NB4 (cell line): Measurements from ENCODE around the gene COPB2.
A peak's percentile ranks its signal among the peaks of the same experiment; 100 is the strongest.

Experiments used
- DNase-seq: peaks from one replicate; pipeline ENCODE4 v3.0.0; 2010; ENCODE audit warnings: low read depth
- H3K4me3 ChIP-seq: one replicate; pipeline ENCODE4 v1.5.1; 2011; ENCODE audit warnings: mild to moderate bottlenecking, low read depth, low read length, moderate library complexity
- CTCF ChIP-seq: IDR thresholded peaks from one replicate; pipeline ENCODE4 v1.5.1; 2012; ENCODE audit warnings: low read depth, low read length
- MYC ChIP-seq: IDR thresholded peaks from 2 replicates; pipeline ENCODE4 v1.6.1; 2011; ENCODE audit warnings: low read depth, low read length
- POLR2A ChIP-seq: IDR thresholded peaks from 2 replicates; pipeline ENCODE4 v1.6.1; 2011; ENCODE audit warnings: mild to moderate bottlenecking; ENCODE audit not compliant: insufficient read length; ENCODE audit errors: extremely low read depth
- TF ChIP-seq, protein P1 (sequence below): IDR thresholded peaks from 2 replicates; pipeline ENCODE4 v1.6.1; 2011; ENCODE audit warnings: low read depth, low read length

The COPB2 gene

GRCh38 chr3:139374099-139374498, 15.3 kb downstream of the COPB2 start:
- DNase-seq, result no peak
- TF ChIP-seq CTCF (no peak), POLR2A (no peak), MYC (no peak)
- TF ChIP-seq, protein P1, sequence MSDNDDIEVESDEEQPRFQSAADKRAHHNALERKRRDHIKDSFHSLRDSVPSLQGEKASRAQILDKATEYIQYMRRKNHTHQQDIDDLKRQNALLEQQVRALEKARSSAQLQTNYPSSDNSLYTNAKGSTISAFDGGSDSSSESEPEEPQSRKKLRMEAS, result no peak
- no peak overlapping the region for H3K4me3 ChIP-seq

DNA sequence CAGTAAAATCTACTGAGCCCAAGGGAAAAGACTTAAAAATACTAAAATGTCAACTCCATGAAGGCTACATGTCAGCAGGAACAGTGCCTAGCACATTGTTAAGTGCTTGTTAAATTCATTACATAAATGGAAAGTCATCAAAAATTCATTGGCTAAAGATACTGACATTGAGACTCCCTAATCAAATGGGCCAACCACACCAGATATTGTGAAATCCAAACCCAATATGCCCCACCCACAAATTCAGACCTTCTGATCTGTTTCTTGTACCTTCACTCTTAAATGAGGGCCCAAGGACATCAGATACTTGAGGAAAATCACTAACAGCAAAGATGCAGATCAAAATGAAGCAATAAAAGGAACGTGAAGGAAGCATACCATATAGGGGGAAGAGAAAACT, 24.9 kb downstream of the COPB2 start:
- no peak overlapping the region for H3K4me3 ChIP-seq
- TF ChIP-seq, protein P1, result no peak
- TF ChIP-seq CTCF (no peak), MYC (no peak), POLR2A (no peak)
- no peak for DNase-seq

DNA sequence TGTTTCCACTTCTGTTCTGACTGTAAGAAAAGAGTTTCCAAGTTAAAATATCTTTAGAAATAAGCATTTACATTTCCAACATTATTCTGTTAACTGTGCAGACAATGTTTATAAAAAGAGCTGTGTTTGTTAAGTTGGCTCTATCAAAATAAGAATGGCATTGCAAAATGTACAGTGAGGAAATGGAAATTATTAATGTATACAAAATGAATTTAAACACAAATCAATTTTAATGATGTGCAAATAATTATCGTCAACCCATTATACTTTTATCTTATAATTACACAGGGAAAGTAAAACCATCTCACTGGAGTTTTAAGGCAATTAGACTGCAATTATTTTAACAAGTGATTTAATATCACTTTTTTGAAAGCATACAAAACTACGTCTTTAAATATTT, 28.2 kb downstream of the COPB2 start:
- no peak for DNase-seq
- H3K4me3 ChIP-seq, result no peak overlapping the region
- TF ChIP-seq CTCF (no peak), MYC (no peak), POLR2A (no peak)
- TF ChIP-seq, protein P1, result no peak

DNA sequence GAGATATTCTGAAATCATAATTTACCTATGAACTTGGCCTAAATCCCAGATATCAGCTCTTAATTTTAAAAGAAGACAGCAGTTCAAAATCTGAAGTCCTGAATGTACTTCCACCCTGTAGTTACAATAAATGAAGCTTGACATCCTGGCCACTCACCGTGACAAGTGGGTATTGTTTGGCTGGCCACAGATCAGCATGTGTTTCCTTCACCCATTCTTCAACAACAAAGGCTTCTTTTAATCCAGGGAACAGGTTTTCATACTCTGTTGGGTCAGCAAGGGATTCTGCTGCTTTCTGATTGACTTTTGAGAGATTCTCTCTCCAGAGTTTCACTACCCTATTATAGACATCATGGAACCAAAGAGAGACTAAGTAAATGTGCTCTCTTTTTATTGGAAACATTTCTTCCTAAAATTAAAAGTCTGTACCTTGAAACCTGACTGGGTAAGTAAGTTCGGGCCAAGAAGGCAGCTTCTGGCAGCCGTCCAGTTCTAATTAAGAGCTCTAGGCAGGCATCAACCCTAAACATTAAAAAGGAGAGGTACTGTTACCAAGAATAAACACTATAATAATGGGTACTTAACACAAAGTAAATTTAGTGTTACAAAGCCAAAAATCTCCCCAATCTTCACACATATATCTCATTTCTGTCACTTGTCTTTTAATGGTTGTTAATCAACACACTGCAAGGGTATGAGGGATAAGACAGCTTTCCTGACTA, 30.4 kb downstream of the COPB2 start:
- no peak for TF ChIP-seq POLR2A
- TF ChIP-seq, protein P1, result no peak
- TF ChIP-seq CTCF, result no peak
- TF ChIP-seq MYC, result no peak
- no peak for DNase-seq
- no peak overlapping the region for H3K4me3 ChIP-seq

- no peak for TF ChIP-seq MYC
- TF ChIP-seq POLR2A, result no peak
- TF ChIP-seq, protein P1, result no peak
- no peak for TF ChIP-seq CTCF
- DNase-seq, result no peak
- no peak overlapping the region for H3K4me3 ChIP-seq
Observed at GRCh38 chr3:139357899-139358298, 31.5 kb downstream of the COPB2 start.

GRCh38 chr3:139355891-139356290, 33.6 kb downstream of the COPB2 start:
- no peak for TF ChIP-seq MYC
- TF ChIP-seq, protein P1, result no peak
- TF ChIP-seq POLR2A, result no peak
- no peak for TF ChIP-seq CTCF
- peak; percentile 4 for DNase-seq
- H3K4me3 ChIP-seq, result no peak overlapping the region
